T-helper 2 cell treated with Interferon-gamma antibody and Interleukin-4, amounts not matched to agents 100 ng/mL and 5 ng/mL, for 36 hours (primary cell): ENCODE results near the gene GLB1L3. TPM values are rescaled to one million over a fixed set of nuclear protein-coding genes. Genes with fewer than 3 reads are reported as not detected.

Experiments used
- intact Hi-C: fragments of 100-400 bp; cut with micrococcal nuclease; formaldehyde crosslinking; loops from one replicate; pipeline ENCODE4 v1.15.1; 2023
- total RNA-seq: library from RNA; stranded (reverse); gene quantifications from 2 replicates; pipeline ENCODE4 v1.2.3, GENCODE V29; 2022

Gene GLB1L3
- total RNA-seq, 1 donor from 2014 or later: 10.3 TPM

DNA sequence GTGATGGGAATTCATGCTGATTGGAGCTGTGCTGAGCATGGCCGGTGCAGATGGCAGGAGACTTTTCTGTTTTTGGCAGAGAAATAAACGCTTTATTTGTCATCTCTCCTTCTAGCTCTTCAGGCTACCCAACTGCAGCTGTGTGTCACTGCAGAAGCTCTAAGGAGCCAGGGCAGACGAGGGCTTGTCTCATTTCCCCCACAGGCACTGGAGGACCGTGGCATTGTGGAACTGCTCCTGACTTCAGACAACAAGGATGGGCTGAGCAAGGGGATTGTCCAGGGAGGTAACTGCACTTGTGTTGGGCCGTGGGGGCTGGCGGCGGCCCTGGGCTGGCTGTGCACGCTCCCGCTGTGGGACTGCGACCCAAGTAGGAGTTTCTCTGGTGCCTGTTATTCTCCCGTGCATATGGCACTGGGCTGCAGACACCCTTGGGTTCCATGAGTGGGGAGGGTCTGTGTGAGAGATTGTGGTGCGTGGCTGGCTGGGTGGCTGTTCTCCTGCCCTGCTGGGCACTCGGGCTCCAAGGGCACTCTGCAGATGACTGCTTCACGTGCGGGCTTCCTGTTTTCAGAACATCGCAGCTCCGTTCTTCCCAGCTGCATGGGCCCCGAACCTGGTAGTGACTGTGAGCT is 82.8 kb downstream of the GLB1L3 start:
- intact Hi-C loops: no loop called here

GRCh38 chr11:134359646-134360045 is 83.5 kb downstream of the GLB1L3 start:
- intact Hi-C loops: loop anchor here (10.0 kb wide), 1 partner anchor 225 kb away; no protein-coding TSS in a partner anchor

- intact Hi-C loops: loop anchor here (10.0 kb wide), 1 partner anchor 225 kb away; no protein-coding TSS in a partner anchor
Observed at GRCh38 chr11:134360050-134360835, 84.1 kb downstream of the GLB1L3 start.

GRCh38 chr11:134361661-134362060 is 85.5 kb downstream of the GLB1L3 start:
- intact Hi-C loops: loop anchor here (10.0 kb wide), 1 partner anchor 223 kb away; no protein-coding TSS in a partner anchor

- intact Hi-C loops: loop anchor here (10.0 kb wide), 1 partner anchor 222 kb away; no protein-coding TSS in a partner anchor
Observed at GRCh38 chr11:134362192-134362901, 86.2 kb downstream of the GLB1L3 start.

- intact Hi-C loops: loop anchor here (10.0 kb wide), 1 partner anchor 222 kb away; no protein-coding TSS in a partner anchor
Observed at GRCh38 chr11:134363161-134363560, 87.0 kb downstream of the GLB1L3 start.

DNA sequence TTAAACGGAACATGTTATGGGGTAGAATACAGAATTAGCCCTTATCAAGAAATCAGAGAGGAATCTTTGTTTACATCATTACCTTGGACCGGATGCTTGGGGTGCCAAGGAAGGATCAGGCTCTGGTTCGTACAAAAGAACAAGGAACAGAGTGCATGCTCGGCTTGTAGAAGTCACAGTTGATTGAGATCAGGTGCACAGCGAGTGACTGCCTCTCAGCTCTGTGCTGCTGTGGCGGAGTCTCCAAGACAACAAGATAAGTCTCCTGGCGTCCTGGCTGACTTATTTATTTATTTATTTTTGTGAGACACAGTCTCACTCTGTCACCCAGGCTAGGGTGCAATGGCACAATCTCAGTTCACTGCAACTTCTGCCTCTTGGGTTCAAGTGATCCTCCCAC is 87.4 kb downstream of the GLB1L3 start:
- intact Hi-C loops: loop anchor here (10.0 kb wide), 1 partner anchor 221 kb away; no protein-coding TSS in a partner anchor

- intact Hi-C loops: loop anchor here (10.0 kb wide), 1 partner anchor 221 kb away; no protein-coding TSS in a partner anchor
Observed at GRCh38 chr11:134364261-134364660, 88.1 kb downstream of the GLB1L3 start.

DNA sequence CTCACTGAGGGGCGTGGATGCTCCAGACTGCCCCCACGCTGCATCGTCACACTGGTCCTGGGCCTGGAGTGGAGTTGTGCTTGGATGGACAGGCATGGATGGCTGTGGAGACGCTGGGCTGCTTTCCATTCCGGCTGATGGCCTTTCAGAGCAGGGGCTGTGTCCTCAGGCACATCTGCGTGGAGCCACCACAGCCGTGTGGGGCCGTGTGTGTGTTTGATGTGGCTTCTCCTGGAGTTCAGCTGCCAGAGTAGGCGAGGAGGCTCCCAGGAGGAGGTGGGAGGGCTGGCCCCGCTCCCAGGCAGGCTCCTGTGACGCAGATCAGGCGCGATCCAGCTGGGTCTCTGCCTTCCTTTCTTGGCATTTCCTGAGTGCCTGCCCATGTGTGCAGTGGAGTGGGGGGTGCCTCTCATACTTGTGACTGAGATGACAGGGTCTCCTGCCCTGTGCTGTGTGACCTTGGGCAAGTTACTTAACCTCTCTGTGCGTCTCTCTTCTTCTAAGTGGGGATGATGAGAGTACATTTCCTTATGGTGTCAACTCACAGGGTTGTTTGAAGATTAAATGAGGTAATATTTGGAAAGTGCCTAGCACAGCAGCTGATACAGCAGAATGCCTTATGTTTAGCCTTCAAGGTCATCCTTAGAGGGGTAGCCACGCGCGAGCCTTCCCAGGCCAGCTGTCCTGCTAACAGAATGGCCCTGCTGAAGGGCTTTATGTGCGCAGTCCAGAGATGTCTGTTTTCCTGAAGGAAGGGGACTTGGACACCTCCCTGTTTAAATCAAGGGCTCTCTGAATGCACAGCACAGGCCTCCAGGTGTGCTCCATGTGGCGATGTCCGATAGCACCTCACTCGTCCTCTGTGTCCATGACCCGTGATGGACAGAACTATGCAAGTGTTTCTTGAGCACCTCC is 89.1 kb downstream of the GLB1L3 start:
- intact Hi-C loops: loop anchor here (10.0 kb wide), 1 partner anchor 220 kb away; no protein-coding TSS in a partner anchor

GRCh38 chr11:134366254-134366653 is 90.1 kb downstream of the GLB1L3 start:
- intact Hi-C loops: loop anchor here (10.0 kb wide), 1 partner anchor 219 kb away; no protein-coding TSS in a partner anchor

DNA sequence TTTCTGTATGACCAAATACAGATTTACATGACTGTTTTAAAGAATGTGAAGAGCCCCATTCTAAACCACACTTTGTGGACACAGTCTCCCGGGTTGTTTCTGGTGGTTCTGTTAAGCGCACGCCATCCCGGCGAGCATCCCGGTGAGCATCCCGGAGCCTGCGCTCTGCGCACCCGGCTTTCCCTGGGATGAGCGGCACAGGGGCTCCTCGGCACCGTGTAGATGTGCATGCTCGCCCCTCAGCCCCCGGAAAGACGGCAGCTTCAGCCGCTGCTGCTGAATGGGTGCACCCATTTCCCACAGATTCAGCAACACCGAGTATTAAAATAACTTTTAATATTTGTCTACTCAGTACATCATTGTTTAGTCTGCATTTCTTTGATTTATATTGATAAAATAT is 91.6 kb downstream of the GLB1L3 start:
- intact Hi-C loops: loop anchor here (10.0 kb wide), 1 partner anchor 217 kb away; no protein-coding TSS in a partner anchor

Other genes starting within 250 kb of the GLB1L3 start
- 0.91 and 1.7 TPM in 2 replicates for gene JAM3, start 207.3 kb upstream of the GLB1L3 start, total RNA-seq
- 104 TPM in 2 replicates for gene NCAPD3, start 52.4 kb upstream of the GLB1L3 start, total RNA-seq
- gene VPS26B, start 51.7 kb upstream of the GLB1L3 start, total RNA-seq: 55.6 and 56.4 TPM in 2 replicates
- 60.7 and 61.5 TPM in 2 replicates for gene THYN1, start 23.0 kb upstream of the GLB1L3 start, total RNA-seq
- gene ACAD8, start 22.8 kb upstream of the GLB1L3 start, total RNA-seq: 25.9 and 29.4 TPM in 2 replicates
- gene GLB1L2, start 55.6 kb downstream of the GLB1L3 start, total RNA-seq: 2.0 TPM in 2 replicates
- gene B3GAT1, start 135.9 kb downstream of the GLB1L3 start, total RNA-seq: 0.52 and 0.61 TPM in 2 replicates